Fibroblast of lung (primary cell): ENCODE results near the gene ZNF75A. TPM values are rescaled to one million over a fixed set of nuclear protein-coding genes. Genes with fewer than 3 reads are reported as not detected.

ENCODE experiments used
- DNase-seq, 2 donors: peaks; one replicate each; pipeline versions ENCODE4 v3.0.0 to v3.0.0-alpha.2; 2010; ENCODE audit warnings: low read depth in 2 of 2
- H2AFZ ChIP-seq: 2 replicates; pipeline ENCODE4 v1.5.1; 2012; ENCODE audit warnings: low read length, control low read depth, inconsistent platforms
- H3K27ac ChIP-seq: 2 replicates; pipeline ENCODE4 v1.5.1; 2011; ENCODE audit warnings: low read length, control low read depth; ENCODE audit not compliant: insufficient read depth
- H3K27me3 ChIP-seq: 2 replicates; pipeline ENCODE4 v1.5.1; 2011; ENCODE audit warnings: mild to moderate bottlenecking, low read length; ENCODE audit not compliant: control insufficient read depth, insufficient read depth
- H3K36me3 ChIP-seq: 2 replicates; pipeline ENCODE4 v1.5.1; 2011; ENCODE audit warnings: low read length; ENCODE audit not compliant: control insufficient read depth, insufficient read depth
- H3K4me1 ChIP-seq: 2 replicates; pipeline ENCODE4 v1.5.1; 2011; ENCODE audit warnings: low read length; ENCODE audit not compliant: control insufficient read depth, insufficient read depth; ENCODE audit errors: extremely low read depth
- H3K4me2 ChIP-seq: 2 replicates; pipeline ENCODE4 v1.5.1; 2011; ENCODE audit warnings: low read length, control low read depth; ENCODE audit not compliant: insufficient read depth; ENCODE audit errors: extremely low read depth
- H3K4me3 ChIP-seq, 4 experiments: fragments of 200-600 bp in 1 of 4; sonication (generic) in 1 of 4; replicated peaks in 1 of 4; 2 replicates each; pipeline ENCODE4 v1.5.1; 2011 to 2016; ENCODE audit warnings: low read length in 4 of 4, low read depth in 3 of 4, mild to moderate bottlenecking in 3 of 4, control low read depth in 2 of 4, inconsistent platforms in 1 of 4, mixed read lengths in 1 of 4; ENCODE audit not compliant: insufficient read depth in 1 of 4; ENCODE audit errors: control extremely low read depth in 1 of 4
- H3K79me2 ChIP-seq: 2 replicates; pipeline ENCODE4 v1.5.1; 2012; ENCODE audit warnings: mild to moderate bottlenecking, low read length, inconsistent platforms; ENCODE audit not compliant: control insufficient read depth, insufficient read depth
- H3K9ac ChIP-seq: 2 replicates; pipeline ENCODE4 v1.5.1; 2011; ENCODE audit warnings: mild to moderate bottlenecking, low read length, control low read depth; ENCODE audit not compliant: insufficient read depth
- H3K9me3 ChIP-seq: 2 replicates; pipeline ENCODE4 v1.5.1; 2012; ENCODE audit warnings: low read depth, low read length; ENCODE audit not compliant: control insufficient read depth, insufficient read depth
- H4K20me1 ChIP-seq: 2 replicates; pipeline ENCODE4 v1.5.1; 2011; ENCODE audit warnings: low read length; ENCODE audit not compliant: control insufficient read depth, insufficient read depth; ENCODE audit errors: extremely low read depth
- EZH2 ChIP-seq: IDR thresholded peaks from 2 replicates; pipeline ENCODE4 v1.5.1; 2012; ENCODE audit warnings: low read length, control low read depth, mild to moderate bottlenecking; ENCODE audit errors: missing control alignments
- polyA minus RNA-seq: library from RNA; depleted of rRNA, polyadenylated mRNA; stranded (reverse); fragments of >200 nt; gene quantifications from 2 replicates; pipeline ENCODE4 v1.2.3, GENCODE V29; 2011; ENCODE audit warnings: low replicate concordance
- polyA plus RNA-seq, 2 donors: library from polyadenylated mRNA; depleted of rRNA in 1 of 2; stranded (reverse) in 1 of 2; unstranded in 1 of 2; fragments of >200 nt; gene quantifications; 2 replicates each; pipeline ENCODE4 v1.2.1, GENCODE V29; 2011 to 2012; ENCODE audit warnings: missing spikeins in 1 of 2
- total RNA-seq: library from RNA; depleted of rRNA; stranded (reverse); fragments of >200 nt; gene quantifications from 2 replicates; pipeline ENCODE4 v1.2.1, GENCODE V29; 2014
- TF ChIP-seq, protein P1 (sequence below), 2 donors: IDR thresholded peaks in 1 of 2; conservative IDR thresholded peaks in 1 of 2; 1 replicate in 1 of 2; 2 replicates in 1 of 2; pipeline ENCODE4 v1.5.1; 2011 to 2012; ENCODE audit warnings: low read length in 2 of 2, control low read depth in 1 of 2, inconsistent platforms in 1 of 2, low read depth in 1 of 2, mild to moderate bottlenecking in 1 of 2

ZNF75A gene
- total RNA-seq (19.3 and 24.3 TPM in 2 replicates), polyA plus RNA-seq (13.4 and 14.4 TPM in 2 replicates), polyA minus RNA-seq (2.5 and 8.1 TPM in 2 replicates)
- polyA plus RNA-seq (2012): 9.3 and 10.4 TPM in 2 replicates

DNA sequence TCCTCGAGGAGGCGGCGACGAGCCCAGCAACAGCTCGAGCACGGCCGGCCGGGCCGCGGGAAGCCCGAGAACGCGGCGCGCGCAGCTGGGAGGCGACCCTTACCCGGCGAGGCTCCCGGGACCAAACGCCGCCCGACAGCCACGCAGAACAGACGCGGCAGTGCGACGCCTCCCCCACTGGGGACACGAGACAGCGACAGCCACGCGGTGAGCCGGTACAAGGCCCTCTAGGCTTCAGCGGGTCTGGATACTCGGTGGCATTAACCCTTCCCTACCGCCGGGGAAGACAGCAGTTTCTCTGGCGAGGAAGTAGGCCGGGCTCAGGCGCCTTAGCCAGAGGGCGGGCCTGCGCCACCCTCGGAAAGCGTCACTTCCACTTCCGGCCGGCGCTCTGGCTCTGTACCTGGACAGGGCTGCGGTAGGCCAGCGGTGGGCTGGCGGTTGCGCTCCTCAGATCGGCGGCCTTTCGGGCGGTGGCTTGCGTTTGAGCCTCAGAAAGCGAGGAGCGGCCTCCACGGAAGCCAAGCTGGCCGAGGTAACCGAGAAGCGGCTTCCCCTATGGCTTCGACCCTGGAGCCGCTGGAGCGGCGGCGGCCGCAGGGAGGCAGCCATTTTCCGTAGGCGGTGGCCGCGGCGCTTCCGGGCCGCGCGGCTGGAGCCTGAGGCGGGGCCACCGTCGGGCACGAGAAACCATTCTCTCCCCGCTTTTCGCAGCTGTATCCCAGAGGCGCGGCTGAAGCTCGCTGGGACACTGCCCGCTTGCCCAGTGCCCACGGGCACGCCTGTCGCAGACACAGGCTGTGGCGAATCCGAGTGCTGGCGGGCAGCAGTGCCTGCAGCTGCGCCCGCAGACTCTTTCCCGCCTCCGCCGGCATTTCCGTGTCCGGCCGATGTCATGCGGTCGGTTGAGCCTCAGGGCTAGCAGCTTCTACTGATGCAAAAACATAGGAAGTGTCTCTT is at the start of gene ZNF75A, which contains the start of gene TIGD7:
ZNF75A (plus strand) TSS at position 389 of the 960 bp plus-strand sequence. CDS start 2,932 bp downstream, outside the sequence.
TIGD7 (minus strand) TSS at position 322 of the 960 bp plus-strand sequence. CDS start 4,816 bp downstream, outside the sequence.
- Histone ChIP-seq H3K9ac (peak within 1 kb of the TSS; percentile 93), H3K4me3 (peak within 1 kb of the TSS; percentile 70 to 86 (median 79)), H3K27ac (peak within 1 kb of the TSS; percentile 91), H3K27me3 (no peaks in the 10 kb centered on the region), H3K36me3 (peaks cover 4% of the 10 kb centered on the region), H3K4me1 (peaks cover 2% of the 10 kb centered on the region), H2AFZ (peak within 1 kb of the TSS; percentile 92), H3K79me2 (no peaks in the 10 kb centered on the region), H3K9me3 (peaks cover 2% of the 10 kb centered on the region), H3K4me2 (peak within 1 kb of the TSS; percentile 94), H4K20me1 (no peaks in the 10 kb centered on the region)
- peak; percentile 93 to 94 for DNase-seq
- TF ChIP-seq EZH2: no peak
- TF ChIP-seq, protein P1, sequence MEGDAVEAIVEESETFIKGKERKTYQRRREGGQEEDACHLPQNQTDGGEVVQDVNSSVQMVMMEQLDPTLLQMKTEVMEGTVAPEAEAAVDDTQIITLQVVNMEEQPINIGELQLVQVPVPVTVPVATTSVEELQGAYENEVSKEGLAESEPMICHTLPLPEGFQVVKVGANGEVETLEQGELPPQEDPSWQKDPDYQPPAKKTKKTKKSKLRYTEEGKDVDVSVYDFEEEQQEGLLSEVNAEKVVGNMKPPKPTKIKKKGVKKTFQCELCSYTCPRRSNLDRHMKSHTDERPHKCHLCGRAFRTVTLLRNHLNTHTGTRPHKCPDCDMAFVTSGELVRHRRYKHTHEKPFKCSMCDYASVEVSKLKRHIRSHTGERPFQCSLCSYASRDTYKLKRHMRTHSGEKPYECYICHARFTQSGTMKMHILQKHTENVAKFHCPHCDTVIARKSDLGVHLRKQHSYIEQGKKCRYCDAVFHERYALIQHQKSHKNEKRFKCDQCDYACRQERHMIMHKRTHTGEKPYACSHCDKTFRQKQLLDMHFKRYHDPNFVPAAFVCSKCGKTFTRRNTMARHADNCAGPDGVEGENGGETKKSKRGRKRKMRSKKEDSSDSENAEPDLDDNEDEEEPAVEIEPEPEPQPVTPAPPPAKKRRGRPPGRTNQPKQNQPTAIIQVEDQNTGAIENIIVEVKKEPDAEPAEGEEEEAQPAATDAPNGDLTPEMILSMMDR (conservative IDR thresholded peaks at IDR 0.05 in 1 of 2, IDR thresholded peaks at IDR 0.05 in 1 of 2; ENCODE audit: low read depth in 1 of 2, low read length in 2 of 2): no peak

DNA sequence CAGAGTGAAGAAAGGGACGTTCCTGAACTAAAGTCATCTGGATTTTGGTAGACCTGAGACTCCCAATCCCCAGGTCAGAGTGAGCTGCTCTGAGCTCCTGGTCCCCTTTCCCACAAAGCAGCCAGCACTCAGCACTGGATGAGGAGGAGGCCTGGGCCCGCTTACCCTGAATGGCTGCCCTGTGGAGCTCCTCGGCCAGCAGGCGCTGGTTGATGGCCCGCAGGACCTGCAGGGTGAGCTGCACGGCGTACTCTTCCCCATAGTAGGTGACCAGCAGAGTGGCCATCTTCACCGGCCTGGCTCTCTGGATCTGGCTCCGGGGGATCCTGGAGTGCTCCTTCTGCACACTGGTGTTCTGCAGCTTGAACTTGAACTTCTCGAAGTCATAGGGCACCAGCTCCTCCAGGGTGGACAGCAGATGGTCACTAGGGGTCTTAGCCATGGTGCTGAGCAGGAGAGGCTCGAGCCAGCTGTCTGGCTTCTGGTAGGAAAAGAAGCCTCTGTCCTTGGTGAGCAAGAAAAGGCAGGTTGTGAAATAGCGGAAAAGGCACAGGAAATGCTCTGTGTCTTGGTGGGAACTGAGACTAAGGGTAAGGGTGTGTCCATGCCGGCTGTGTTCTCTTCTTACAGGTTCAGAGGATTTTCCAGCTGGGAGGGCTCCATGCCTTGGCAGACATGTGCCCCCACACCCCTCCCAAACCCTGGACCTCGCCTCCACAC is 49.0 kb upstream of the ZNF75A start, which contains the start of gene MEFV:
MEFV (minus strand) TSS at position 488 of the 720 bp plus-strand sequence; CDS start at position 442, 46 bp downstream.
- no peaks in the 10 kb centered on the region for H3K27me3 ChIP-seq
- H3K4me3 ChIP-seq: no peak within 1 kb of the TSS
- DNase-seq: peak in 1 of 2 donors; percentile 2
- H3K9me3 ChIP-seq: no peaks in the 10 kb centered on the region
- TF ChIP-seq, protein P1 (conservative IDR thresholded peaks at IDR 0.05 in 1 of 2, IDR thresholded peaks at IDR 0.05 in 1 of 2; ENCODE audit: low read depth in 1 of 2, low read length in 2 of 2): no peak
- TF ChIP-seq EZH2: no peak
- no peaks in the 10 kb centered on the region for H3K36me3 ChIP-seq
- H3K4me2 ChIP-seq: no peak within 1 kb of the TSS
- no peak within 1 kb of the TSS for H3K9ac ChIP-seq
- no peaks in the 10 kb centered on the region for H3K4me1 ChIP-seq
- no peak within 1 kb of the TSS for H2AFZ ChIP-seq
- no peak within 1 kb of the TSS for H3K27ac ChIP-seq
- H4K20me1 ChIP-seq: no peaks in the 10 kb centered on the region
- no peaks in the 10 kb centered on the region for H3K79me2 ChIP-seq
